Gastroesophageal sphincter (tissue), 3 donors: ENCODE measurements around the gene AGAP2.

Experiments used
- POLR2A ChIP-seq, 2 donors: fragments of 450-650 bp; IDR thresholded peaks; one replicate each; pipeline ENCODE4 v1.6.1; 2017; ENCODE audit warnings: antibody characterized with exemption in 2 of 2, mild to moderate bottlenecking in 2 of 2, moderate library complexity in 1 of 2
- POLR2AphosphoS5 ChIP-seq: sonication (generic); formaldehyde crosslinking; IDR thresholded peaks from one replicate; pipeline ENCODE4 v1.6.1; 2017; ENCODE audit warnings: antibody characterized with exemption
- TF ChIP-seq, protein P1 (sequence below), 4 experiments: fragments of 200-600 bp in 2 of 4; fragments of 450-650 bp in 2 of 4; sonication (generic) in 1 of 4; IDR thresholded peaks; one replicate each; pipeline ENCODE4 v1.5.1; 2017 to 2019; ENCODE audit warnings: antibody characterized with exemption in 4 of 4, mild to moderate bottlenecking in 2 of 4, moderate library complexity in 2 of 4

DNA sequence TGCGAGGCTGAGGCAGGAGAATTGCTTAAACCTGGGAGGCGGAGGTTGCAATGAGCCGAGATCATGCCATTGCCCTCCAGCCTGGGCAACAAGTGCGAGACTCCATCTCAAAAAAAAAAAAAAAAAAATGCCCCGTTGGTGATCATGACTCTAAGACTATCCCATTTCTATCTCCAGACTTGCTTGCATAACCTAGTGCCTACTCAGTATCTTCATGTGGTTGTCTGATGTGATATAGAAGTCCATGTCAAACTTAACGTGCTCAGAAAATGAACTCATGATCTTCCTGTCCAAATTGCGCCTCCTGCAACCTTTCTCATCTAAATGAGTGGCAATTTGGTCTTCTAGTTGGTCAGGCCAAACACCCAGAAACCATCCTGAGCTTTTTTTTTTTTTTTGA, 39.4 kb upstream of the AGAP2 start:
- TF ChIP-seq, protein P1, sequence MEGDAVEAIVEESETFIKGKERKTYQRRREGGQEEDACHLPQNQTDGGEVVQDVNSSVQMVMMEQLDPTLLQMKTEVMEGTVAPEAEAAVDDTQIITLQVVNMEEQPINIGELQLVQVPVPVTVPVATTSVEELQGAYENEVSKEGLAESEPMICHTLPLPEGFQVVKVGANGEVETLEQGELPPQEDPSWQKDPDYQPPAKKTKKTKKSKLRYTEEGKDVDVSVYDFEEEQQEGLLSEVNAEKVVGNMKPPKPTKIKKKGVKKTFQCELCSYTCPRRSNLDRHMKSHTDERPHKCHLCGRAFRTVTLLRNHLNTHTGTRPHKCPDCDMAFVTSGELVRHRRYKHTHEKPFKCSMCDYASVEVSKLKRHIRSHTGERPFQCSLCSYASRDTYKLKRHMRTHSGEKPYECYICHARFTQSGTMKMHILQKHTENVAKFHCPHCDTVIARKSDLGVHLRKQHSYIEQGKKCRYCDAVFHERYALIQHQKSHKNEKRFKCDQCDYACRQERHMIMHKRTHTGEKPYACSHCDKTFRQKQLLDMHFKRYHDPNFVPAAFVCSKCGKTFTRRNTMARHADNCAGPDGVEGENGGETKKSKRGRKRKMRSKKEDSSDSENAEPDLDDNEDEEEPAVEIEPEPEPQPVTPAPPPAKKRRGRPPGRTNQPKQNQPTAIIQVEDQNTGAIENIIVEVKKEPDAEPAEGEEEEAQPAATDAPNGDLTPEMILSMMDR (IDR thresholded peaks at IDR 0.05) = no peak
- no peak for TF ChIP-seq POLR2A (IDR thresholded peaks at IDR 0.05)
- TF ChIP-seq POLR2AphosphoS5 = no peak
